GM10847 (cell line): Measurements from ENCODE around the gene RYR3.

Experiments
- POLR2A ChIP-seq: IDR thresholded peaks from 2 replicates; pipeline ENCODE4 v1.6.1; 2011; ENCODE audit not compliant: insufficient read length; ENCODE audit errors: extremely low read depth

The RYR3 gene

GRCh38 chr15:33310481-33311311 lies at the start of gene RYR3:
RYR3 (plus strand) TSS chr15:33310967; CDS start chr15:33311046, 79 bp downstream.
- no peak for TF ChIP-seq POLR2A

GRCh38 chr15:33262306-33262705 lies 48.5 kb upstream of the RYR3 start:
- no peak for TF ChIP-seq POLR2A

GRCh38 chr15:33277689-33278088 lies 33.1 kb upstream of the RYR3 start:
- TF ChIP-seq POLR2A = no peak

- TF ChIP-seq POLR2A = no peak
These were observed 31.8 kb upstream of the RYR3 start for GRCh38 chr15:33278816-33279612.

GRCh38 chr15:33279613-33280205 lies 31.1 kb upstream of the RYR3 start:
- TF ChIP-seq POLR2A = no peak

DNA sequence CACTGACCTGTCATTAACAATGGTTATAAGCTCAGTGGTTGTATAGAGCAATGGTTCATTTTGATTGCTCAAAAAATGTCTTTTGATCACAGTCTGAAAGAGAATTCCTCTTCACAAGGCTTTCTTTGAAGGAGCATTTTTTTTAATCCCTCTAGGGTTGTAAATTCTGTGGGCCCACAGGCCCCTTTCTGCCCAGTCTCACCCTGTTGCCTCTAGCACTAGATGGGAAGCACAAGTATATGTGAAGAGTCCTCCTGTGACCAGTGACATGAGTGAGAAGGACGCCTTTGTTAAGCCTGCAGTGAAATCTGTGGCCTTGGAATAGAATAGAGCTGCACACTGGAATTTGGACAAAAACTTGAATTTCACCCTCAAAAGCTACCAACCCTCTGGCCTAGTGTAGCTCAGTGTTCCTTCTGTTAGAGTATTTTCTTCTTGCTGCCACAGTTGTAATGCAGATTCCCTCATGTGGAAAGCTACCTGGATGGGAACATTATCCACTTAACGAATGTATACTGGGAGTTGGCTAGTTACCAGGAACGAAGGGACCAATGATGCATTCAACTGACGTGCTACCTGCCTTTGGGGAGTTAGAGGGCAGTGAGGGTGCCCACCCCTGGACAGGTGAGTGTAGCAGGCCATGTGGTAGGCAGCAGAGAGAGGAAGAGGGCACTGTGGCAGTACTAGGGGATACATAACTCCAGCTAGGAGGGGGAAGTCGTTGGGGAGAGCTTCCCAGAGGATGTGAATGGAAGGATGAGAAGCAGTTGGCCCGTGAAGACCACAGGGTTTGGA lies 28.3 kb upstream of the RYR3 start:
- TF ChIP-seq POLR2A = no peak

DNA sequence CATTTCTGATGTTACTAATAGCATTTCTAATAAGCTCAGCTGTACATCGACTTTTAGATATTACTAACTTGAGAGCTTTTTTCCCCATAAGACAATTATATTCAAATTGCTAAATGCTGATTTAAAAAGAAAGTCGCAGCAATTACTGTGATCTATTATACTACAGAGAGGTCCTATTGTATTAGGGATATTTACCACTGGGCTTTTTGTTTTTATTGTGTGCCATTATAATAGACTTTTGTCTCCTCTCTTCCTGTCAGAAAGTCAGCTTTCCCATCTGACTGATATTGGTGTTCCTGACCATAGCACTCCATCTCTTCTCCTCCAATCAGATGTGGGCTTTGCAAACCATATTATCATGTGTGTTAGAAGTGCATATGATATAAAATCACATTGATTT lies 27.2 kb upstream of the RYR3 start:
- no peak for TF ChIP-seq POLR2A

- TF ChIP-seq POLR2A = no peak
These were observed 26.4 kb upstream of the RYR3 start for GRCh38 chr15:33284336-33284735.

DNA sequence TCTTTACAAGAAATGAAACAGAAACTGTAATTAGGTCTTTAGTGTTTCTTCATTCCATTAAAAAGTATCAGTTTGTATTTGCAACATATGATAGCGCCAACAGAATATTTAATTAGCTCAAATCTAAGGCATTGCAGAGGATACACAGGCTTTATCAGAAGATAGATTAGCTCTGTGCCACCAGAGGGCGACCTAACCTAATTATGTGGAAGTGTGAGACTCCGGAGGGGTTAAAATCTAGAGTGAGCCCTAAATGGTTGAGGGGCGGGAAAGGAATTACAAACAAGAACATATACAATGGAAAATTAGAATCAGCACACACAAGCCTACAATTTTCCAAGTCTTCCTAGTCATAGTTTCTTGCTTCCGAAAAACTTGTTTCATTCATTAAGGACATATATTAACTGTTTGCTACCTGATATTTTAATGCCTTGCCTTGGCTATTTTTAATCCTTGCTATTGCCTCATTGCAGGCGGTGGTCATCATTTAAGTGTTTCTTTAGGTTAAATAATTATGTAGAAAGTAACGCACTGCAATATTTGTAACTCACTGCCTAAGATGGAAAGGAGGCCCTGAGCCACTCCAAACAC lies 18.0 kb upstream of the RYR3 start:
- no peak for TF ChIP-seq POLR2A

GRCh38 chr15:33293713-33294334 lies 16.9 kb upstream of the RYR3 start:
- no peak for TF ChIP-seq POLR2A

- no peak for TF ChIP-seq POLR2A
These were observed 14.7 kb upstream of the RYR3 start for GRCh38 chr15:33296050-33296449.

GRCh38 chr15:33296856-33297255 lies 13.9 kb upstream of the RYR3 start:
- no peak for TF ChIP-seq POLR2A

- no peak for TF ChIP-seq POLR2A
These were observed 12.1 kb upstream of the RYR3 start for GRCh38 chr15:33298631-33299030.

DNA sequence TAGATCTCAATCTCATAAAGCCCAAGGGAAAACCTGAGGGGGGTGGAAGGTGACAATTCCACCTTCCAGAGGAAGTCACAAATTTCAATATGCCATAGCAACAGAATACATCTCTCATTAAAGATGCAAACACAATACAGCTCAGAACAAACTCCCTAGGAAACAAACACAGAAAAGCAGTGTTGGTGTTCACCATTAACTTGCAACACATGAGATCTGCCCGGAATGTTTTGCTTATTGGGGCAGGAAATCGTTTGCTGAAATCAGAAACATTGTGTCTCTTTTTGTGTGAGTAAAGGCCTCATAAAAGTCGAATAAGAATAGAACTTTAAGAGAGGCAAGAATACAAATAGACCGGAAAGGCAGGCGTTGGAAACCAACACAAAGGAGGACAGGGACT lies 5.8 kb upstream of the RYR3 start:
- TF ChIP-seq POLR2A = no peak
